HepG2 (cell line): Measurements from ENCODE around the gene SPAG4. TPM values are rescaled to one million over a fixed set of nuclear protein-coding genes. Genes with fewer than 3 reads are reported as not detected.

ENCODE experiments used
- ATAC-seq: fragments of 200-7000 bp; cut with Tn5 transposase; 3 replicates; pipeline ENCODE4 v1.9.1; 2020; ENCODE audit warnings: mild to moderate bottlenecking, moderate library complexity
- BruUV-seq: library from RNA; stranded (reverse); fragments of 400-500 nt; replicated peaks from 2 replicates; lab custom pipeline; 2021; lab: Mats Ljungman, UMichigan
- CTCF ChIA-PET: fragments of 300-600 bp; formaldehyde crosslinking; extraction: SDS; loops from one replicate; lab custom pipeline; 2021; ENCODE audit warnings: low total read pairs, inconsistent platforms, low intra/inter-chr PET ratio; lab: Yijun Ruan, JAX
- POLR2A ChIA-PET: fragments of 350-600 bp; sonication (Branson Sonifier 250); formaldehyde crosslinking; loops from one replicate; lab custom pipeline; 2020; ENCODE audit warnings: antibody characterized with exemption, inconsistent platforms; lab: Yijun Ruan, JAX
- DNase-seq: peaks from one replicate; pipeline ENCODE4 v3.0.0-alpha.2; 2015; ENCODE audit warnings: low spot score
- FAIRE-seq: peaks from 3 replicates; lab custom pipeline; 2011; peaks lifted over from hg19 to GRCh38; lab: Jason Lieb, UNC
- H2AFZ ChIP-seq: one replicate; pipeline ENCODE4 v1.6.1; 2011; ENCODE audit warnings: low read length, inconsistent platforms
- H3K27ac ChIP-seq: fragments of 300-600 bp; 3 replicates; pipeline ENCODE4 v1.8.0; 2011; ENCODE audit warnings: mixed run types, mild to moderate bottlenecking, mixed read lengths, low read length, inconsistent platforms; ENCODE audit not compliant: insufficient read depth; ENCODE audit errors: extremely low read length
- H3K27me3 ChIP-seq, 2 experiments: fragments of 200-600 bp in 1 of 2; 2 replicates in 1 of 2; 3 replicates in 1 of 2; pipeline versions ENCODE4 v1.6.0 to v1.8.0; 2011; ENCODE audit warnings: low read length in 2 of 2, mild to moderate bottlenecking in 2 of 2, moderate library complexity in 2 of 2, inconsistent platforms in 1 of 2; ENCODE audit not compliant: insufficient read depth in 2 of 2, control insufficient read depth in 1 of 2
- H3K36me3 ChIP-seq, 2 experiments: fragments of 200-600 bp in 1 of 2; replicated peaks in 1 of 2; 2 replicates in 1 of 2; 3 replicates in 1 of 2; pipeline versions ENCODE4 v1.5.1 to v1.8.0; 2011; ENCODE audit warnings: low read length in 2 of 2, inconsistent platforms in 1 of 2; ENCODE audit not compliant: insufficient read depth in 2 of 2, control insufficient read depth in 1 of 2
- H3K4me1 ChIP-seq: 2 replicates; pipeline ENCODE4 v1.5.1; 2012; ENCODE audit warnings: low read length, inconsistent platforms; ENCODE audit not compliant: insufficient read depth
- H3K4me2 ChIP-seq: 2 replicates; pipeline ENCODE4 v1.6.0; 2011; ENCODE audit warnings: low read depth, low read length, inconsistent platforms
- H3K4me3 ChIP-seq, 3 experiments: fragments of 200-600 bp in 1 of 3; sonication (generic), shearing (Covaris generic) in 1 of 3; replicated peaks in 1 of 3; 2 replicates each; pipeline ENCODE4 v1.5.1; 2011 to 2016; ENCODE audit warnings: low read length in 3 of 3, inconsistent platforms in 2 of 3, low read depth in 2 of 3, mild to moderate bottlenecking in 2 of 3, control low read depth in 1 of 3, mixed read lengths in 1 of 3; ENCODE audit not compliant: insufficient read depth in 1 of 3
- H3K79me2 ChIP-seq: one replicate; pipeline ENCODE4 v1.6.1; 2011; ENCODE audit warnings: low read length, inconsistent platforms; ENCODE audit not compliant: insufficient read depth
- H3K9ac ChIP-seq: 2 replicates; pipeline ENCODE4 v1.6.0; 2011; ENCODE audit warnings: mild to moderate bottlenecking, low read depth, low read length, inconsistent platforms; ENCODE audit not compliant: insufficient read depth
- H3K9me3 ChIP-seq: 2 replicates; pipeline ENCODE4 v1.5.1; 2012; ENCODE audit warnings: mild to moderate bottlenecking, low read length
- H4K20me1 ChIP-seq: 2 replicates; pipeline ENCODE4 v1.6.0; 2011; ENCODE audit warnings: inconsistent platforms, mild to moderate bottlenecking, low read length, moderate library complexity; ENCODE audit not compliant: insufficient read depth
- ZNF142 ChIP-seq: sonication (generic); formaldehyde crosslinking; IDR thresholded peaks from 2 replicates; pipeline ENCODE4 v1.4.0; 2020; ENCODE audit warnings: missing genetic modification reagents
- ZNF510 ChIP-seq: sonication (generic); formaldehyde crosslinking; IDR thresholded peaks from 2 replicates; pipeline ENCODE4 v1.4.0; 2020; ENCODE audit warnings: low read depth, mild to moderate bottlenecking, missing genetic modification reagents
- WGBS: methylation state at CpG from one replicate; pipeline ENCODE4 v1.1.6; 2017; ENCODE audit warnings: low lambda C conversion rate; 5-methylcytosine and 5-hydroxymethylcytosine counted together
- in situ Hi-C: cut with HindIII; loops from 2 replicates; pipeline ENCODE4 v1.10.0; 2017; ENCODE audit warnings: low pct_unique_long_range_greater_than_20kb; ENCODE audit not compliant: extremely low pct_ligation_motif_present
- intact Hi-C: fragments of 100-400 bp; cut with micrococcal nuclease; formaldehyde crosslinking; loops from one replicate; pipeline ENCODE4 v1.10.0; 2022; ENCODE audit not compliant: unreplicated experiment
- polyA plus RNA-seq, 8 experiments: library from polyadenylated mRNA; depleted of rRNA in 3 of 8; stranded (reverse) in 7 of 8; unstranded in 1 of 8; fragments of >200 nt; fragmentation: Illumina TruSeq in 4 of 8; extraction: Trizol in 4 of 8; gene quantifications; 2 replicates each; pipeline versions ENCODE4 v1.2.1 to v1.2.3, GENCODE V29; 2011 to 2016; ENCODE audit warnings: low read depth in 4 of 8, missing spikeins in 1 of 8, mixed read lengths in 1 of 8; ENCODE audit not compliant: insufficient read depth in 1 of 8
- total RNA-seq, 5 experiments: library from RNA; depleted of rRNA; stranded (reverse); fragments of >200 nt; fragmentation: Illumina TruSeq; extraction: Trizol; gene quantifications; 2 replicates each; pipeline ENCODE4 v1.2.3, GENCODE V29; 2016; ENCODE audit warnings: low read depth in 1 of 5
- TF ChIP-seq, protein P1 (sequence below): sonication (generic); formaldehyde crosslinking; IDR thresholded peaks from 2 replicates; pipeline ENCODE4 v1.5.0; 2020; ENCODE audit warnings: mild to moderate bottlenecking, missing genetic modification reagents, borderline replicate concordance

SPAG4 gene
- total and polyA plus RNA-seq, 2 of the 13 experiments (the other 11 are each of a cell fraction or from before 2014, with no cell fraction given), result 5.8 to 137 TPM

DNA sequence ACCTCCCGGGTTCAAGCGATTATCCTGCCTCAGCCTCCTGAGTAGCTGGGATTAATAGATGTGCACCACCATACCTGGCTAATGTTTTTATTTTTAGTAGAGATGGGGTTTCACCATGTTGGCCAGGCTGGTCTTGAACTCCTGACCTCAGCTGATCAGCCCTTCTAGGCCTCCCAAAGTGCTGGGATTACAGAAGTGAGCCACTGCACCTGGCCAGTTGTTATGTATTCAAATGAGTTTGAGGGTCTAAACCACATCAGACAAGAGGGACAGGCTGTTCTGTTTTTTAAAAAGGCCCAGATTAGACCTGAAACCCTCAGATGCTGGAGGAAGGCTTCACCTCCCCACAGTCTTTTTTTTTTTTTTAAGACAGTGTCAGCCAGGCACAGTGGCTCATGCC is 4.1 kb upstream of the SPAG4 start:
- no peak for FAIRE-seq
- CTCF ChIA-PET, result no interaction called here
- intact Hi-C loops (no loop called here), in situ Hi-C loops (no loop called here)
- no peak overlapping the region for H3K4me3 ChIP-seq
- WGBS, result 77% methylated on average over 2 of the region's 2 CpGs
- H3K36me3 ChIP-seq, result no peaks in the 10 kb centered on the region
- no peak for TF ChIP-seq ZNF510 (CRISPR knock-in tag)
- TF ChIP-seq ZNF142 (CRISPR knock-in tag), result no peak
- TF ChIP-seq, protein P1, sequence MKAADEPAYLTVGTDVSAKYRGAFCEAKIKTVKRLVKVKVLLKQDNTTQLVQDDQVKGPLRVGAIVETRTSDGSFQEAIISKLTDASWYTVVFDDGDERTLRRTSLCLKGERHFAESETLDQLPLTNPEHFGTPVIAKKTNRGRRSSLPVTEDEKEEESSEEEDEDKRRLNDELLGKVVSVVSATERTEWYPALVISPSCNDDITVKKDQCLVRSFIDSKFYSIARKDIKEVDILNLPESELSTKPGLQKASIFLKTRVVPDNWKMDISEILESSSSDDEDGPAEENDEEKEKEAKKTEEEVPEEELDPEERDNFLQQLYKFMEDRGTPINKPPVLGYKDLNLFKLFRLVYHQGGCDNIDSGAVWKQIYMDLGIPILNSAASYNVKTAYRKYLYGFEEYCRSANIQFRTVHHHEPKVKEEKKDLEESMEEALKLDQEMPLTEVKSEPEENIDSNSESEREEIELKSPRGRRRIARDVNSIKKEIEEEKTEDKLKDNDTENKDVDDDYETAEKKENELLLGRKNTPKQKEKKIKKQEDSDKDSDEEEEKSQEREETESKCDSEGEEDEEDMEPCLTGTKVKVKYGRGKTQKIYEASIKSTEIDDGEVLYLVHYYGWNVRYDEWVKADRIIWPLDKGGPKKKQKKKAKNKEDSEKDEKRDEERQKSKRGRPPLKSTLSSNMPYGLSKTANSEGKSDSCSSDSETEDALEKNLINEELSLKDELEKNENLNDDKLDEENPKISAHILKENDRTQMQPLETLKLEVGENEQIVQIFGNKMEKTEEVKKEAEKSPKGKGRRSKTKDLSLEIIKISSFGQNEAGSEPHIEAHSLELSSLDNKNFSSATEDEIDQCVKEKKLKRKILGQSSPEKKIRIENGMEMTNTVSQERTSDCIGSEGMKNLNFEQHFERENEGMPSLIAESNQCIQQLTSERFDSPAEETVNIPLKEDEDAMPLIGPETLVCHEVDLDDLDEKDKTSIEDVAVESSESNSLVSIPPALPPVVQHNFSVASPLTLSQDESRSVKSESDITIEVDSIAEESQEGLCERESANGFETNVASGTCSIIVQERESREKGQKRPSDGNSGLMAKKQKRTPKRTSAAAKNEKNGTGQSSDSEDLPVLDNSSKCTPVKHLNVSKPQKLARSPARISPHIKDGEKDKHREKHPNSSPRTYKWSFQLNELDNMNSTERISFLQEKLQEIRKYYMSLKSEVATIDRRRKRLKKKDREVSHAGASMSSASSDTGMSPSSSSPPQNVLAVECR, result 0 out of 2 replicates have a peak, but pooled peaks have one; percentile 21
- no peak overlapping the region for H3K4me2 ChIP-seq
- peaks cover 0 to 7% of the 10 kb centered on the region in 2 experiments; a peak in 2 of 5 replicates for H3K27me3 ChIP-seq
- peaks cover 27% of the 10 kb centered on the region for H3K4me1 ChIP-seq
- no TSS peak for BruUV-seq
- H4K20me1 ChIP-seq, result no peaks in the 10 kb centered on the region
- H3K27ac ChIP-seq, result no peak overlapping the region
- no peak for ATAC-seq
- H3K9me3 ChIP-seq, result no peaks in the 10 kb centered on the region
- POLR2A ChIA-PET, result no interaction called here
- no peaks in the 10 kb centered on the region for H3K79me2 ChIP-seq
- H3K9ac ChIP-seq, result no peak overlapping the region
- DNase-seq, result no peak
- no peak overlapping the region for H2AFZ ChIP-seq
